GM18517 (cell line): ENCODE measurements around the gene RABGAP1L.
"Not testable (repeated sequence)": the region's sequence is repeated elsewhere in the genome, so short reads cannot be mapped to it uniquely, and the experiment has no call there.

Experiments used
- ATAC-seq: cut with Tn5 transposase; IDR thresholded peaks from one replicate; pipeline ENCODE4 v1.9.1; 2021; ENCODE audit warnings: mild to moderate bottlenecking, moderate library complexity; ENCODE audit not compliant: unreplicated experiment

RABGAP1L gene

GRCh38 chr1:174696026-174696821 is 536.9 kb downstream of the RABGAP1L start:
- ATAC-seq = no peak

- ATAC-seq = no peak
Observed at GRCh38 chr1:174700314-174700713, 541.0 kb downstream of the RABGAP1L start.

GRCh38 chr1:174700775-174701174 is 541.5 kb downstream of the RABGAP1L start:
- no peak for ATAC-seq

GRCh38 chr1:174701565-174701964 is 542.2 kb downstream of the RABGAP1L start:
- no peak for ATAC-seq

GRCh38 chr1:174702011-174702410 is 542.7 kb downstream of the RABGAP1L start:
- ATAC-seq = no peak

- ATAC-seq = no peak
Observed at GRCh38 chr1:174703309-174703708, 544.0 kb downstream of the RABGAP1L start.

- ATAC-seq = no peak
Observed at GRCh38 chr1:174704300-174704699, 545.0 kb downstream of the RABGAP1L start.

- ATAC-seq = no peak
Observed at GRCh38 chr1:174710868-174711845, 551.8 kb downstream of the RABGAP1L start.

- ATAC-seq = not testable (repeated sequence)
Observed at GRCh38 chr1:174711848-174712247, 552.5 kb downstream of the RABGAP1L start.

GRCh38 chr1:174712541-174712940 is 553.2 kb downstream of the RABGAP1L start:
- no peak for ATAC-seq

- no peak for ATAC-seq
Observed at GRCh38 chr1:174713796-174714195, 554.5 kb downstream of the RABGAP1L start.

- ATAC-seq = no peak
Observed at GRCh38 chr1:174719194-174719593, 559.9 kb downstream of the RABGAP1L start.

- ATAC-seq = no peak
Observed at GRCh38 chr1:174720618-174721017, 561.3 kb downstream of the RABGAP1L start.

GRCh38 chr1:174721246-174721645 is 561.9 kb downstream of the RABGAP1L start:
- no peak for ATAC-seq

GRCh38 chr1:174723816-174724215 is 564.5 kb downstream of the RABGAP1L start:
- ATAC-seq = no peak

GRCh38 chr1:174724219-174724618 is 564.9 kb downstream of the RABGAP1L start:
- ATAC-seq = no peak

GRCh38 chr1:174726167-174726879 is 567.0 kb downstream of the RABGAP1L start:
- no peak for ATAC-seq

- no peak for ATAC-seq
Observed at GRCh38 chr1:174726880-174727585, 567.7 kb downstream of the RABGAP1L start.

- ATAC-seq = no peak
Observed at GRCh38 chr1:174734270-174734669, 575.0 kb downstream of the RABGAP1L start.

GRCh38 chr1:174736831-174737230 is 577.5 kb downstream of the RABGAP1L start:
- no peak for ATAC-seq
